K562 (cell line): ENCODE results near the gene GPC2.

Experiments
- CTCF ChIP-seq, 3 experiments: IDR thresholded peaks in 2 of 3; conservative IDR thresholded peaks in 1 of 3; 2 replicates each; pipeline ENCODE4 v1.5.1; 2011 to 2012; ENCODE audit warnings: low read length in 3 of 3, mild to moderate bottlenecking in 3 of 3, control low read depth in 2 of 3, improper control_type of control experiment in 1 of 3, inconsistent platforms in 1 of 3, low read depth in 1 of 3, mixed read lengths in 1 of 3, moderate library complexity in 1 of 3; ENCODE audit not compliant: insufficient read depth in 2 of 3
- KDM1A ChIP-seq, 2 experiments: fragments of 450-650 bp; IDR thresholded peaks; 2 replicates each; pipeline ENCODE4 v1.6.1; 2016; ENCODE audit warnings: mild to moderate bottlenecking in 2 of 2
- MEIS2 ChIP-seq: fragments of 450-650 bp; IDR thresholded peaks from 2 replicates; pipeline ENCODE4 v1.6.1; 2014; ENCODE audit warnings: mild to moderate bottlenecking; ENCODE audit not compliant: partially characterized antibody
- NRF1 ChIP-seq, 2 experiments: fragments of 450-650 bp; IDR thresholded peaks in 1 of 2; conservative IDR thresholded peaks in 1 of 2; 2 replicates each; pipeline ENCODE4 v1.6.1; 2014; ENCODE audit warnings: mild to moderate bottlenecking in 2 of 2
- POLR2A ChIP-seq: fragments of 450-650 bp; conservative IDR thresholded peaks from 2 replicates; pipeline ENCODE4 v1.6.1; 2016
- ZFP30 ChIP-seq: fragments of 250-450 bp; sonication (Bioruptor Pico); IDR thresholded peaks from 2 replicates; pipeline ENCODE4 v1.8.0; 2022; ENCODE audit warnings: moderate library complexity, mild to moderate bottlenecking, inconsistent platforms, borderline replicate concordance
- TF ChIP-seq, protein P1 (sequence below): fragments of 200-400 bp; formaldehyde crosslinking; IDR thresholded peaks from 2 replicates; pipeline ENCODE4 v1.6.1; 2017; ENCODE audit warnings: mild to moderate bottlenecking, low read depth, low read length, moderate library complexity

- TF ChIP-seq, protein P1, sequence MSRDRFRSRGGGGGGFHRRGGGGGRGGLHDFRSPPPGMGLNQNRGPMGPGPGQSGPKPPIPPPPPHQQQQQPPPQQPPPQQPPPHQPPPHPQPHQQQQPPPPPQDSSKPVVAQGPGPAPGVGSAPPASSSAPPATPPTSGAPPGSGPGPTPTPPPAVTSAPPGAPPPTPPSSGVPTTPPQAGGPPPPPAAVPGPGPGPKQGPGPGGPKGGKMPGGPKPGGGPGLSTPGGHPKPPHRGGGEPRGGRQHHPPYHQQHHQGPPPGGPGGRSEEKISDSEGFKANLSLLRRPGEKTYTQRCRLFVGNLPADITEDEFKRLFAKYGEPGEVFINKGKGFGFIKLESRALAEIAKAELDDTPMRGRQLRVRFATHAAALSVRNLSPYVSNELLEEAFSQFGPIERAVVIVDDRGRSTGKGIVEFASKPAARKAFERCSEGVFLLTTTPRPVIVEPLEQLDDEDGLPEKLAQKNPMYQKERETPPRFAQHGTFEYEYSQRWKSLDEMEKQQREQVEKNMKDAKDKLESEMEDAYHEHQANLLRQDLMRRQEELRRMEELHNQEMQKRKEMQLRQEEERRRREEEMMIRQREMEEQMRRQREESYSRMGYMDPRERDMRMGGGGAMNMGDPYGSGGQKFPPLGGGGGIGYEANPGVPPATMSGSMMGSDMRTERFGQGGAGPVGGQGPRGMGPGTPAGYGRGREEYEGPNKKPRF: no peak
- TF ChIP-seq POLR2A (no peak), KDM1A (IDR thresholded peaks at IDR 0.05) (no peak), ZFP30 (no peak), MEIS2 (no peak), CTCF (IDR thresholded peaks at IDR 0.05 in 2 of 3, conservative IDR thresholded peaks at IDR 0.05 in 1 of 3; ENCODE audit: insufficient read depth in 2 of 3, low read depth in 1 of 3, low read length in 3 of 3) (no peak), NRF1 (conservative IDR thresholded peaks at IDR 0.05 in 1 of 2, IDR thresholded peaks at IDR 0.05 in 1 of 2) (no peak)
These were observed 6.9 kb downstream of the GPC2 start for GRCh38 chr7:100170101-100170897.
